Panc1 (cell line): Measurements from ENCODE around the gene TERC. TPM values are rescaled to one million over a fixed set of nuclear protein-coding genes. Genes with fewer than 3 reads are reported as not detected.

Experiments used
- ATAC-seq: fragments of 200-7000 bp; cut with Tn5 transposase; 2 replicates; pipeline ENCODE4 v1.9.1; 2020; ENCODE audit warnings: mild to moderate bottlenecking, moderate library complexity
- BruUV-seq: library from RNA; stranded (reverse); fragments of 400-500 nt; replicated peaks from 2 replicates; lab custom pipeline; 2021; lab: Mats Ljungman, UMichigan
- CTCF ChIA-PET: fragments of 300-600 bp; sonication (Branson Sonifier 250); formaldehyde crosslinking; loops from one replicate; lab custom pipeline; 2022; ENCODE audit warnings: antibody characterized with exemption; lab: Charles Lee
- POLR2A ChIA-PET: fragments of 300-600 bp; sonication (Branson Sonifier 250); formaldehyde crosslinking; loops from one replicate; lab custom pipeline; 2022; ENCODE audit warnings: antibody characterized with exemption; lab: Charles Lee
- DNase-seq: peaks from one replicate; pipeline ENCODE4 v3.0.0-alpha.2; 2010; ENCODE audit warnings: low read depth, low spot score
- H3K27ac ChIP-seq: 2 replicates; pipeline ENCODE4 v1.5.1; 2011; ENCODE audit warnings: mild to moderate bottlenecking, low read length, inconsistent platforms
- H3K27me3 ChIP-seq: fragments of 200-500 bp; sonication (Bioruptor generic); 2 replicates; pipeline ENCODE4 v1.6.0; 2014; ENCODE audit warnings: low read length, inconsistent platforms; ENCODE audit not compliant: control insufficient read depth, insufficient read depth
- H3K36me3 ChIP-seq: fragments of 200-500 bp; sonication (Bioruptor generic); 2 replicates; pipeline ENCODE4 v1.5.1; 2014; ENCODE audit warnings: inconsistent platforms, mild to moderate bottlenecking, low read length, moderate library complexity; ENCODE audit not compliant: control insufficient read depth, insufficient read depth
- H3K4me1 ChIP-seq: 2 replicates; pipeline ENCODE4 v1.5.1; 2011; ENCODE audit warnings: inconsistent platforms, mild to moderate bottlenecking, low read length, moderate library complexity; ENCODE audit not compliant: control insufficient read depth, insufficient read depth
- H3K4me3 ChIP-seq, 2 experiments: 2 replicates each; pipeline ENCODE4 v1.5.1; 2011 to 2012; ENCODE audit warnings: low read depth in 2 of 2, low read length in 2 of 2, mild to moderate bottlenecking in 2 of 2, inconsistent platforms in 1 of 2, moderate library complexity in 1 of 2
- H3K9me3 ChIP-seq: fragments of 200-500 bp; sonication (Bioruptor generic); 2 replicates; pipeline ENCODE4 v1.5.1; 2014; ENCODE audit warnings: low read depth, mild to moderate bottlenecking, inconsistent platforms, low read length, moderate library complexity; ENCODE audit not compliant: control insufficient read depth, insufficient read depth
- CTCF ChIP-seq: fragments of 450-650 bp; IDR thresholded peaks from 2 replicates; pipeline ENCODE4 v1.5.1; 2017; ENCODE audit warnings: mild to moderate bottlenecking
- POLR2AphosphoS5 ChIP-seq: IDR thresholded peaks from 2 replicates; pipeline ENCODE4 v1.6.1; 2012; ENCODE audit warnings: mild to moderate bottlenecking, low read depth, low read length, moderate library complexity
- REST ChIP-seq, 2 experiments: IDR thresholded peaks; 2 replicates each; pipeline ENCODE4 v1.6.1; 2011 to 2012; ENCODE audit warnings: low read depth in 2 of 2, control low read depth in 1 of 2, low read length in 1 of 2, mild to moderate bottlenecking in 1 of 2, moderate library complexity in 1 of 2; ENCODE audit not compliant: insufficient read depth in 1 of 2
- SIN3A ChIP-seq: IDR thresholded peaks from 2 replicates; pipeline ENCODE4 v1.6.1; 2012; ENCODE audit warnings: low read depth, mild to moderate bottlenecking, low read length, moderate library complexity, borderline replicate concordance; ENCODE audit not compliant: insufficient read depth
- TCF7L2 ChIP-seq: IDR thresholded peaks from 2 replicates; pipeline ENCODE4 v1.6.1; 2011; ENCODE audit warnings: mild to moderate bottlenecking, low read depth, low read length, inconsistent platforms
- in situ Hi-C: cut with HindIII; loops from 2 replicates; pipeline ENCODE4 v1.10.0; 2016; ENCODE audit warnings: low sequenced_read_pairs, low pct_unique_long_range_greater_than_20kb
- intact Hi-C: fragments of 100-400 bp; cut with micrococcal nuclease; formaldehyde crosslinking; loops from one replicate; pipeline ENCODE4 v1.10.0; 2022; ENCODE audit not compliant: unreplicated experiment
- total RNA-seq: library from RNA; stranded (reverse); gene quantifications from one replicate; pipeline ENCODE4 v1.2.1, GENCODE V29; 2021; ENCODE audit not compliant: unreplicated experiment

TERC gene
- total RNA-seq, 1 experiment from 2014 or later, result 6.0 TPM

- Histone ChIP-seq H3K9me3 (no peaks in the 10 kb centered on the region), H3K36me3 (no peaks in the 10 kb centered on the region), H3K27me3 (peaks cover 42% of the 10 kb centered on the region), H3K4me1 (no peaks in the 10 kb centered on the region), H3K4me3 (no peak overlapping the region), H3K27ac (no peak overlapping the region)
- ATAC-seq (no peak), DNase-seq (no peak)
- in situ Hi-C loops (no loop called here), intact Hi-C loops (no loop called here)
- no TSS peak for BruUV-seq
- no peak for TF ChIP-seq CTCF
- no peak for TF ChIP-seq TCF7L2
- no peak for TF ChIP-seq REST (IDR thresholded peaks at IDR 0.05; ENCODE audit: insufficient read depth in 1 of 2, low read depth in 2 of 2, low read length in 1 of 2)
- no peak for TF ChIP-seq POLR2AphosphoS5
- TF ChIP-seq SIN3A, result no peak
- ChIA-PET CTCF (no interaction called here), POLR2A (no interaction called here)
Observed at GRCh38 chr3:169751875-169752274, 13.0 kb downstream of the TERC start.

GRCh38 chr3:169750665-169751064, 14.2 kb downstream of the TERC start:
- ATAC-seq, result no peak
- H3K4me3 ChIP-seq, result no peak overlapping the region
- H3K36me3 ChIP-seq, result no peaks in the 10 kb centered on the region
- ChIA-PET POLR2A (no interaction called here), CTCF (no interaction called here)
- intact Hi-C loops, result no loop called here
- no peak for DNase-seq
- no TSS peak for BruUV-seq
- peaks cover 48% of the 10 kb centered on the region for H3K27me3 ChIP-seq
- H3K27ac ChIP-seq, result no peak overlapping the region
- TF ChIP-seq CTCF (no peak), REST (IDR thresholded peaks at IDR 0.05; ENCODE audit: insufficient read depth in 1 of 2, low read depth in 2 of 2, low read length in 1 of 2) (no peak), POLR2AphosphoS5 (no peak), TCF7L2 (no peak), SIN3A (no peak)
- no peaks in the 10 kb centered on the region for H3K4me1 ChIP-seq
- in situ Hi-C loops, result no loop called here
- no peaks in the 10 kb centered on the region for H3K9me3 ChIP-seq
